GM23248 (cell line): ENCODE data around the gene ACADL. TPM values are rescaled to one million over a fixed set of nuclear protein-coding genes. Genes with fewer than 3 reads are reported as not detected.

Experiments used
- DNase-seq: peaks from one replicate; pipeline ENCODE4 v3.0.0-alpha.2; 2015
- H2AFZ ChIP-seq: fragments of 200-600 bp; sonication (generic); 2 replicates; pipeline ENCODE4 v1.6.1; 2016; ENCODE audit warnings: antibody characterized with exemption
- H3F3A ChIP-seq: fragments of 200-600 bp; sonication (generic); 2 replicates; pipeline ENCODE4 v1.6.1; 2016; ENCODE audit warnings: mild to moderate bottlenecking, antibody characterized with exemption, mixed run types; ENCODE audit not compliant: insufficient read depth
- H3K27ac ChIP-seq: fragments of 200-600 bp; sonication (generic); 2 replicates; pipeline ENCODE4 v1.5.1; 2016; ENCODE audit warnings: mild to moderate bottlenecking
- H3K27me3 ChIP-seq: fragments of 200-600 bp; sonication (generic); replicated peaks from 2 replicates; pipeline ENCODE4 v1.6.1; 2016; ENCODE audit warnings: mild to moderate bottlenecking; ENCODE audit not compliant: insufficient read depth
- H3K36me3 ChIP-seq: fragments of 200-600 bp; sonication (generic); 2 replicates; pipeline ENCODE4 v1.6.1; 2016; ENCODE audit warnings: low read depth, mild to moderate bottlenecking
- H3K4me1 ChIP-seq: fragments of 200-600 bp; sonication (generic); 2 replicates; pipeline ENCODE4 v1.6.1; 2016; ENCODE audit warnings: mild to moderate bottlenecking; ENCODE audit not compliant: insufficient read depth
- H3K4me2 ChIP-seq: fragments of 200-600 bp; sonication (generic); one replicate; pipeline ENCODE4 v1.6.1; 2016; ENCODE audit warnings: mild to moderate bottlenecking; ENCODE audit not compliant: unreplicated experiment
- H3K4me3 ChIP-seq: fragments of 200-600 bp; sonication (generic); 2 replicates; pipeline ENCODE4 v1.5.1; 2016; ENCODE audit warnings: mild to moderate bottlenecking
- H3K79me2 ChIP-seq: fragments of 200-600 bp; sonication (generic); 2 replicates; pipeline ENCODE4 v1.6.1; 2016; ENCODE audit warnings: mild to moderate bottlenecking; ENCODE audit not compliant: insufficient read depth
- H3K9ac ChIP-seq: fragments of 200-600 bp; sonication (generic); 2 replicates; pipeline ENCODE4 v1.6.1; 2016; ENCODE audit warnings: mild to moderate bottlenecking
- H3K9me2 ChIP-seq: fragments of 200-600 bp; sonication (generic); 2 replicates; pipeline ENCODE4 v1.6.1; 2016; ENCODE audit warnings: mixed run types, mild to moderate bottlenecking, moderate library complexity; ENCODE audit not compliant: insufficient read depth
- H3K9me3 ChIP-seq: fragments of 200-600 bp; sonication (generic); one replicate; pipeline ENCODE4 v1.6.1; 2017; ENCODE audit warnings: low read depth
- H4K20me1 ChIP-seq: fragments of 200-600 bp; sonication (generic); 2 replicates; pipeline ENCODE4 v1.6.0; 2016; ENCODE audit not compliant: insufficient read depth
- EZH2 ChIP-seq: fragments of 200-600 bp; sonication (generic); IDR thresholded peaks from 2 replicates; pipeline ENCODE4 v1.6.1; 2018; ENCODE audit warnings: antibody characterized with exemption, mild to moderate bottlenecking; ENCODE audit not compliant: insufficient read depth, poor library complexity, severe bottlenecking
- EZH2phosphoT487 ChIP-seq: fragments of 200-600 bp; sonication (generic); IDR thresholded peaks from 2 replicates; pipeline ENCODE4 v1.6.1; 2018; ENCODE audit warnings: antibody characterized with exemption, moderate library complexity, mild to moderate bottlenecking, low read depth; ENCODE audit not compliant: insufficient read depth
- WGBS, 2 experiments: methylation state at CpG; one replicate each; pipeline ENCODE4 v1.1.6; 2015 to 2017; ENCODE audit warnings: low lambda C conversion rate in 2 of 2, low coverage in 1 of 2; ENCODE audit errors: missing lambda C conversion rate in 2 of 2; 5-methylcytosine and 5-hydroxymethylcytosine counted together
- in situ Hi-C: fragments of 300-500 bp; cut with MboI; formaldehyde crosslinking; loops from 2 replicates; pipeline ENCODE4 v1.15.0; 2020
- polyA plus RNA-seq: library from polyadenylated mRNA; unstranded; fragments of >200 nt; fragmentation: Nextera tagmentation; extraction: Ambion mirVana; gene quantifications from 2 replicates; pipeline ENCODE4 v1.2.1, GENCODE V29; 2016
- total RNA-seq: library from RNA; depleted of rRNA; stranded (reverse); fragments of >200 nt; shearing (Covaris generic); gene quantifications from 2 replicates; pipeline ENCODE4 v1.2.3, GENCODE V29; 2014

ACADL gene
- total and polyA plus RNA-seq, 2 experiments from 2014 or later = not detected

GRCh38 chr2:210267698-210268097, 42.5 kb upstream of the ACADL start:
- DNase-seq = no peak
- Histone ChIP-seq H3K27ac (no peak overlapping the region), H4K20me1 (no peaks in the 10 kb centered on the region), H3K9me2 (no peaks in the 10 kb centered on the region), H3K36me3 (no peaks in the 10 kb centered on the region), H3K27me3 (no peaks in the 10 kb centered on the region), H3K79me2 (no peaks in the 10 kb centered on the region), H3F3A (no peaks in the 10 kb centered on the region), H3K9ac (no peak overlapping the region), H3K9me3 (no peaks in the 10 kb centered on the region), H2AFZ (no peak overlapping the region), H3K4me1 (no peaks in the 10 kb centered on the region), H3K4me3 (no peak overlapping the region), H3K4me2 (no peak overlapping the region)
- 6 to 7% methylated on average over 1 of the region's 1 CpG for WGBS, 2 experiments
- no peak for TF ChIP-seq EZH2
- no peak for TF ChIP-seq EZH2phosphoT487
- in situ Hi-C loops = no loop called here

GRCh38 chr2:210264282-210264681, 39.0 kb upstream of the ACADL start:
- Histone ChIP-seq H3K9me2 (no peaks in the 10 kb centered on the region), H3K4me1 (no peaks in the 10 kb centered on the region), H3K9me3 (no peaks in the 10 kb centered on the region), H3K9ac (no peak overlapping the region), H3K36me3 (no peaks in the 10 kb centered on the region), H4K20me1 (no peaks in the 10 kb centered on the region), H3K4me2 (no peak overlapping the region), H3K4me3 (no peak overlapping the region), H3F3A (no peaks in the 10 kb centered on the region), H3K27ac (no peak overlapping the region), H3K79me2 (no peaks in the 10 kb centered on the region), H2AFZ (no peak overlapping the region), H3K27me3 (no peaks in the 10 kb centered on the region)
- 24 to 30% methylated on average over 1 of the region's 1 CpG for WGBS, 2 experiments
- DNase-seq = no peak
- TF ChIP-seq EZH2phosphoT487 (no peak), EZH2 (no peak)
- in situ Hi-C loops = no loop called here

GRCh38 chr2:210263841-210264240, 38.6 kb upstream of the ACADL start:
- no peaks in the 10 kb centered on the region for H3K9me3 ChIP-seq
- H3F3A ChIP-seq = no peaks in the 10 kb centered on the region
- H2AFZ ChIP-seq = no peak overlapping the region
- H3K4me1 ChIP-seq = no peaks in the 10 kb centered on the region
- no peaks in the 10 kb centered on the region for H3K79me2 ChIP-seq
- WGBS, 2 experiments = 0 to 21% methylated on average over 2 of the region's 2 CpGs
- H3K4me3 ChIP-seq = no peak overlapping the region
- H4K20me1 ChIP-seq = no peaks in the 10 kb centered on the region
- H3K9me2 ChIP-seq = no peaks in the 10 kb centered on the region
- DNase-seq = no peak
- no peak overlapping the region for H3K4me2 ChIP-seq
- H3K9ac ChIP-seq = no peak overlapping the region
- in situ Hi-C loops = no loop called here
- H3K36me3 ChIP-seq = no peaks in the 10 kb centered on the region
- no peak overlapping the region for H3K27ac ChIP-seq
- TF ChIP-seq EZH2phosphoT487 = no peak
- TF ChIP-seq EZH2 = no peak
- no peaks in the 10 kb centered on the region for H3K27me3 ChIP-seq

- 14 to 15% methylated on average over 2 of the region's 2 CpGs for WGBS, 2 experiments
- Histone ChIP-seq H3K27me3 (no peaks in the 10 kb centered on the region), H2AFZ (no peak overlapping the region), H3K9me2 (no peaks in the 10 kb centered on the region), H3K4me2 (no peak overlapping the region), H3K79me2 (no peaks in the 10 kb centered on the region), H3F3A (no peaks in the 10 kb centered on the region), H3K36me3 (no peaks in the 10 kb centered on the region), H3K4me1 (no peaks in the 10 kb centered on the region), H3K9me3 (no peaks in the 10 kb centered on the region), H3K4me3 (no peak overlapping the region), H3K9ac (no peak overlapping the region), H3K27ac (no peak overlapping the region), H4K20me1 (no peaks in the 10 kb centered on the region)
- TF ChIP-seq EZH2phosphoT487 (no peak), EZH2 (no peak)
- no peak for DNase-seq
- in situ Hi-C loops = no loop called here
Measured at GRCh38 chr2:210262036-210262435, 36.8 kb upstream of the ACADL start.

- Histone ChIP-seq H3K9me2 (no peaks in the 10 kb centered on the region), H3K4me2 (no peak overlapping the region), H3K4me3 (no peak overlapping the region), H3K27me3 (no peaks in the 10 kb centered on the region), H3K27ac (no peak overlapping the region), H3F3A (no peaks in the 10 kb centered on the region), H3K9me3 (no peaks in the 10 kb centered on the region), H2AFZ (no peak overlapping the region), H4K20me1 (no peaks in the 10 kb centered on the region), H3K9ac (no peak overlapping the region), H3K79me2 (no peaks in the 10 kb centered on the region), H3K36me3 (no peaks in the 10 kb centered on the region), H3K4me1 (no peaks in the 10 kb centered on the region)
- DNase-seq = no peak
- no peak for TF ChIP-seq EZH2phosphoT487
- in situ Hi-C loops = no loop called here
Measured at GRCh38 chr2:210259687-210260086, 34.4 kb upstream of the ACADL start.
